ENCODE data around the gene SGPP2. TPM values are rescaled to one million over a fixed set of nuclear protein-coding genes. Genes with fewer than 3 reads are reported as not detected.

SGPP2 gene
- polyA plus RNA-seq, 1 donor (not counting 4 experiments of a cell fraction or from before 2014, with no cell fraction given): 2.6 TPM

GRCh38 chr2:222380456-222380855 lies 43.9 kb upstream of the SGPP2 start:
- no peaks in the 10 kb centered on the region for H3K27me3 ChIP-seq (ENCODE audit: control insufficient read depth, extremely low read depth, insufficient read depth, low read length)
- FAIRE-seq: no peak

GRCh38 chr2:222381566-222381965 lies 42.8 kb upstream of the SGPP2 start:
- Histone ChIP-seq H2AFZ (ENCODE audit: control insufficient read depth, low read length) (no peak overlapping the region), H3K36me3 (ENCODE audit: control insufficient read depth in 2 of 2, extremely low read depth in 1 of 2, insufficient read depth in 2 of 2, low read length in 2 of 2) (no peaks in the 10 kb centered on the region), H4K20me1 (ENCODE audit: control insufficient read depth, extremely low read depth, insufficient read depth, low read length) (no peaks in the 10 kb centered on the region), H3K4me1 (ENCODE audit: control insufficient read depth, extremely low read depth, insufficient read depth, low read length) (no peaks in the 10 kb centered on the region), H3K27me3 (ENCODE audit: control insufficient read depth, extremely low read depth, insufficient read depth, low read length) (no peaks in the 10 kb centered on the region), H3K9me3 (ENCODE audit: control insufficient read depth, low read depth, low read length) (no peaks in the 10 kb centered on the region), H3K4me3 (ENCODE audit: control insufficient read depth in 2 of 3, extremely low read depth in 1 of 3, insufficient read depth in 2 of 3, low read depth in 1 of 3, low read length in 3 of 3) (no peak overlapping the region), H3K4me2 (ENCODE audit: control insufficient read depth, extremely low read depth, insufficient read depth, low read depth, low read length) (no peak overlapping the region), H3K27ac (ENCODE audit: control insufficient read depth, insufficient read depth, low read length) (no peak overlapping the region), H3K9me1 (ENCODE audit: control insufficient read depth, extremely low read depth, insufficient read depth, low read length) (no peaks in the 10 kb centered on the region), H3K9ac (ENCODE audit: control insufficient read depth, extremely low read depth, insufficient read depth, low read length) (no peak overlapping the region), H3K79me2 (ENCODE audit: control insufficient read depth, insufficient read depth, low read length) (no peaks in the 10 kb centered on the region)
- dilution Hi-C loops (cut with MboI; ENCODE audit: extremely low pct_ligation_motif_present, low sequenced_read_pairs): no loop called here
- FAIRE-seq (no peak), DNase-seq (ENCODE audit: low read depth, low spot score) (no peak)
- TF ChIP-seq EZH2 (IDR thresholded peaks at IDR 0.05; ENCODE audit: low read length) (no peak), CTCF (optimal IDR thresholded peaks at IDR 0.05 in 1 of 3, IDR thresholded peaks at IDR 0.05 in 1 of 3, conservative IDR thresholded peaks at IDR 0.05 in 1 of 3; ENCODE audit: extremely low read depth in 1 of 3, insufficient read depth in 2 of 3, low read length in 3 of 3) (no peak)

More at GRCh38 chr2:222380456-222380855, 43.9 kb upstream of the SGPP2 start:
- H4K20me1 ChIP-seq (ENCODE audit: control insufficient read depth, extremely low read depth, insufficient read depth, low read length): no peaks in the 10 kb centered on the region
- no peak overlapping the region for H3K9ac ChIP-seq (ENCODE audit: control insufficient read depth, extremely low read depth, insufficient read depth, low read length)
- H3K79me2 ChIP-seq (ENCODE audit: control insufficient read depth, insufficient read depth, low read length): no peaks in the 10 kb centered on the region
- H3K4me1 ChIP-seq (ENCODE audit: control insufficient read depth, extremely low read depth, insufficient read depth, low read length): no peaks in the 10 kb centered on the region
- H3K4me3 ChIP-seq (ENCODE audit: control insufficient read depth in 2 of 3, extremely low read depth in 1 of 3, insufficient read depth in 2 of 3, low read depth in 1 of 3, low read length in 3 of 3): no peak overlapping the region
- no peak overlapping the region for H3K27ac ChIP-seq (ENCODE audit: control insufficient read depth, insufficient read depth, low read length)
- no peak overlapping the region for H2AFZ ChIP-seq (ENCODE audit: control insufficient read depth, low read length)
- DNase-seq (ENCODE audit: low read depth, low spot score): no peak
- no peaks in the 10 kb centered on the region for H3K36me3 ChIP-seq (ENCODE audit: control insufficient read depth in 2 of 2, extremely low read depth in 1 of 2, insufficient read depth in 2 of 2, low read length in 2 of 2)
- no peaks in the 10 kb centered on the region for H3K9me1 ChIP-seq (ENCODE audit: control insufficient read depth, extremely low read depth, insufficient read depth, low read length)
- dilution Hi-C loops (cut with MboI; ENCODE audit: extremely low pct_ligation_motif_present, low sequenced_read_pairs): no loop called here
- no peaks in the 10 kb centered on the region for H3K9me3 ChIP-seq (ENCODE audit: control insufficient read depth, low read depth, low read length)
- no peak overlapping the region for H3K4me2 ChIP-seq (ENCODE audit: control insufficient read depth, extremely low read depth, insufficient read depth, low read depth, low read length)
- TF ChIP-seq CTCF (optimal IDR thresholded peaks at IDR 0.05 in 1 of 3, IDR thresholded peaks at IDR 0.05 in 1 of 3, conservative IDR thresholded peaks at IDR 0.05 in 1 of 3; ENCODE audit: extremely low read depth in 1 of 3, insufficient read depth in 2 of 3, low read length in 3 of 3): no peak
- no peak for TF ChIP-seq EZH2 (IDR thresholded peaks at IDR 0.05; ENCODE audit: low read length)
